CD4-positive, alpha-beta T cell (primary cell): ENCODE data around the gene CLSTN2. TPM values are rescaled to one million over a fixed set of nuclear protein-coding genes. Genes with fewer than 3 reads are reported as not detected.

Source experiments
- ATAC-seq: fragments of 200-7000 bp; cut with Tn5 transposase; one replicate; pipeline ENCODE4 v1.10.0; 2022; ENCODE audit warnings: mild to moderate bottlenecking; ENCODE audit not compliant: poor library complexity
- CTCF ChIA-PET: fragments of 350-600 bp; sonication (Branson Sonifier 250); formaldehyde crosslinking; loops from one replicate; lab custom pipeline; 2021; ENCODE audit warnings: antibody characterized with exemption, inconsistent platforms; lab: Charles Lee
- POLR2A ChIA-PET: fragments of 350-600 bp; sonication (Branson Sonifier 250); formaldehyde crosslinking; loops from one replicate; lab custom pipeline; 2021; ENCODE audit warnings: antibody characterized with exemption, inconsistent platforms; lab: Charles Lee
- DNase-seq, 14 experiments: peaks; one replicate each; pipeline ENCODE4 v3.0.0-alpha.2; 2013 to 2020; ENCODE audit warnings: mixed read lengths in 2 of 14
- H3K27ac ChIP-seq, 2 donors: one replicate each; pipeline versions ENCODE4 v1.5.1 to v1.7.0; 2013; ENCODE audit warnings: low read length in 2 of 2, low read depth in 1 of 2, mild to moderate bottlenecking in 1 of 2
- H3K27me3 ChIP-seq, 2 experiments: 1 replicate in 1 of 2; 2 replicates in 1 of 2; pipeline versions ENCODE4 v1.6.1 to v1.7.0; 2013; ENCODE audit warnings: low read length in 2 of 2, control low read depth in 1 of 2, mild to moderate bottlenecking in 1 of 2, moderate library complexity in 1 of 2; ENCODE audit not compliant: insufficient read depth in 2 of 2, control insufficient read depth in 1 of 2
- H3K36me3 ChIP-seq: one replicate; pipeline ENCODE4 v1.6.1; 2013; ENCODE audit warnings: low read length, control low read depth; ENCODE audit not compliant: insufficient read depth
- H3K4me1 ChIP-seq: one replicate; pipeline ENCODE4 v1.6.1; 2013; ENCODE audit warnings: low read length, control low read depth; ENCODE audit not compliant: insufficient read depth
- H3K4me3 ChIP-seq: one replicate; pipeline ENCODE4 v1.5.1; 2013; ENCODE audit warnings: mild to moderate bottlenecking, low read length, moderate library complexity
- H3K9me3 ChIP-seq, 2 experiments: 1 replicate in 1 of 2; 2 replicates in 1 of 2; pipeline versions ENCODE4 v1.6.1 to v1.7.0; 2013; ENCODE audit warnings: low read length in 2 of 2, mild to moderate bottlenecking in 2 of 2, control low read depth in 1 of 2, moderate library complexity in 1 of 2; ENCODE audit not compliant: control insufficient read depth in 1 of 2, insufficient read depth in 1 of 2
- H3K27ac Mint-ChIP-seq: one replicate; pipeline ENCODE4 v1.8.0; 2020; ENCODE audit warnings: mixed read lengths
- H3K27me3 Mint-ChIP-seq: one replicate; pipeline ENCODE4 v1.8.0; 2021; ENCODE audit warnings: mixed read lengths
- H3K36me3 Mint-ChIP-seq: one replicate; pipeline ENCODE4 v1.8.0; 2021; ENCODE audit warnings: low read depth, mixed read lengths
- H3K4me1 Mint-ChIP-seq: one replicate; pipeline ENCODE4 v1.8.0; 2021; ENCODE audit warnings: low read depth, mixed read lengths
- H3K4me3 Mint-ChIP-seq: one replicate; pipeline ENCODE4 v1.8.0; 2020; ENCODE audit warnings: mild to moderate bottlenecking, mixed read lengths
- H3K9me3 Mint-ChIP-seq: one replicate; pipeline ENCODE4 v1.8.0; 2020; ENCODE audit warnings: mixed read lengths
- CTCF ChIP-seq: fragments of 200-600 bp; IDR thresholded peaks from one replicate; pipeline ENCODE4 v1.8.0; 2022; ENCODE audit warnings: antibody characterized with exemption, mild to moderate bottlenecking
- intact Hi-C, 2 experiments: fragments of 100-400 bp; cut with DNase I in 1 of 2; cut with micrococcal nuclease in 1 of 2; formaldehyde crosslinking; loops; one replicate each; pipeline versions ENCODE4 v1.15.1 to v1.9.0; 2023 to 2025; cut with DNase I, micrococcal nuclease
- total RNA-seq, 174 experiments: library from RNA in 2 of 174; stranded (reverse) in 2 of 174; gene quantifications; one replicate each; pipeline ENCODE4 v1.2.3 and lab custom pipeline; 2021 to 2026

The CLSTN2 gene
- total RNA-seq, 2 experiments from 2014 or later = not detected

GRCh38 chr3:139948898-139949297, 13.9 kb downstream of the CLSTN2 start:
- Histone ChIP-seq H3K27ac (no peak overlapping the region), H3K9me3 (peaks cover 0 to 4% of the 10 kb centered on the region in 2 experiments), H3K27me3 (peaks cover 0 to 3% of the 10 kb centered on the region in 2 experiments), H3K4me3 (no peak overlapping the region), H3K4me1 (no peaks in the 10 kb centered on the region), H3K36me3 (no peaks in the 10 kb centered on the region)
- TF ChIP-seq CTCF = no peak
- Mint-ChIP-seq H3K4me3 (no peak overlapping the region), H3K36me3 (no peaks in the 10 kb centered on the region), H3K4me1 (no peaks in the 10 kb centered on the region), H3K27me3 (peaks cover under 1% of the 10 kb centered on the region), H3K9me3 (no peaks in the 10 kb centered on the region), H3K27ac (no peak overlapping the region)
- DNase-seq (no peak), ATAC-seq (no peak)
- intact Hi-C loops = no loop called here
- CTCF ChIA-PET = no interaction called here
- POLR2A ChIA-PET = no interaction called here

DNA sequence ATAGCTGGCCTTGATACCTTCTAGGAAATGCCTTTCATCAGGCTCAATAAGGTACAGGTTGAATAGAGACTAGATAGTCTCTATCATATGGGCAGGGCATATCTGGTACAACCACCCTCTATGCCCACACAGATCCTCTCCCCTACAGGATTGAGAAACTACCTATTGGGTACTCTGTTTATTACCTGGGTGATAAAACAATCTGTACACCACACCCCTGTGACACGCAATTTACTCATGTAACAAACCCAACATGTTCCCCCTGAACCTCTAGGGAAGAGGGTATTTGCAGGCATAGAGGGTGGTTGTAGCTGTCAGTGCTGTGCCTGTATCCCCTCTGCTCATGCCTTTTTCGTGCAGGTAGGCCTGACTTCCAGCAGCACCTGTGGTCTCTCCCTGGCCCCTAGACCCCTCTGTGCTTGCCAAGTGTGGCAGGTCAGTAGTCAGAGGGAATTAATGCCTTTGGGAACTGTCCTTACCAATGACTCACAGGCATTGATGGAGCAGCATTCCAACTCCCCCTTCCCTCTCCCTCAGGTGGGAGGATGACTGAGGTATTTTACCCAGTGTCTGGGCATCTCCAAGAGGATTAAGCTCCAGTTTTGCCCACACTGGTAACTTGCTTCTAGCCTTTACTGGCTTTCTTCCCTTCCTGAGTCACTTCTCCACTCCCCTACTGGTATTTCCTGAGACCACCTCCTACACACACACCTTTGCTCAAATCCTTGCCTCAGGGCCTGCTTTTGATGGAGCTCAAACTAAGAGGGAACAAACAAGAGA, 18.3 kb downstream of the CLSTN2 start:
- Mint-ChIP-seq H3K27ac (no peak overlapping the region), H3K36me3 (no peaks in the 10 kb centered on the region), H3K4me3 (no peak overlapping the region), H3K9me3 (no peaks in the 10 kb centered on the region), H3K4me1 (no peaks in the 10 kb centered on the region), H3K27me3 (peaks cover 6% of the 10 kb centered on the region)
- Histone ChIP-seq H3K36me3 (no peaks in the 10 kb centered on the region), H3K27ac (no peak overlapping the region), H3K4me1 (no peaks in the 10 kb centered on the region), H3K27me3 (peaks cover 0 to 3% of the 10 kb centered on the region in 2 experiments), H3K4me3 (no peak overlapping the region), H3K9me3 (peaks cover 0 to 4% of the 10 kb centered on the region in 2 experiments)
- CTCF ChIA-PET = no interaction called here
- DNase-seq (no peak), ATAC-seq (no peak)
- POLR2A ChIA-PET = no interaction called here
- intact Hi-C loops = no loop called here
- TF ChIP-seq CTCF = no peak

DNA sequence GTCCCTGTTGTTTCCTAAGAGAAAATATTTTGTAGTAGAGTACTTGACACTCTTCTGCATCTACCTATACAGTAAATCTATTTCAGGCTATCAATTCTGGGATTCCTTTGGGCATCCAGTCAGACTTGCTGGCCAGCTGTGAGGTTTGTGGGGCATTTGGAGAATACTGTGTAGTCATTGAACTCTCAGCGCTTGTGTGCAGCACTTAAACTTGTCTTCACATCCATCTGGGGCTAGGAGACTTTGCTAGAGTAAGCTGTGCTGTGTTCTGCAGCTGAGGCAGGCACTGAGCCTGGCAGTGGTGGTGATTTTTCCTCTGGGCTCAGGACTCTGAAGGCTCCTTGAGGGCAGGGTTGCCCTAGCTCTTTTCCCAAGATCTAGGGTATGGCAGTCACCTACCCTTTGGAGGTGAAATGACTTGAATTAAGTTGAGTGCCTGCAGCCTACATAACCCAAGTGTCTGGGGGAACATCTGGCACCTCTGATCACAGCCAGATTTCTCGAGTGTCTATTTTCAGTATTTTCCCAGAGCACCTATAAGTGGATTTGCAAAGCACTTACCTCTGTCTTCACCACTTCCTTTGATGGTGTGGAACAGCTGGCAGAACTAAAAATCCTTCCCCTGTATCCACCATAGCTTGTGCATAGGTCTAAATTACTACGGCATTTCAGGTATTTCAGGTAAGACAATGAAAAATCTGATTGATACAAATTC, 19.3 kb downstream of the CLSTN2 start:
- DNase-seq = no peak
- Mint-ChIP-seq H3K36me3 (no peaks in the 10 kb centered on the region), H3K4me1 (no peaks in the 10 kb centered on the region), H3K27me3 (peaks cover 11% of the 10 kb centered on the region), H3K27ac (no peak overlapping the region), H3K4me3 (no peak overlapping the region), H3K9me3 (no peaks in the 10 kb centered on the region)
- intact Hi-C loops = no loop called here
- ChIA-PET CTCF (no interaction called here), POLR2A (no interaction called here)
- Histone ChIP-seq H3K9me3 (no peaks in the 10 kb centered on the region), H3K36me3 (no peaks in the 10 kb centered on the region), H3K27me3 (peaks cover 0 to 1% of the 10 kb centered on the region in 2 experiments), H3K27ac (no peak overlapping the region), H3K4me3 (no peak overlapping the region), H3K4me1 (no peaks in the 10 kb centered on the region)
- ATAC-seq = no peak
- TF ChIP-seq CTCF = no peak
